ENCODE data around the gene VWF.

DNA sequence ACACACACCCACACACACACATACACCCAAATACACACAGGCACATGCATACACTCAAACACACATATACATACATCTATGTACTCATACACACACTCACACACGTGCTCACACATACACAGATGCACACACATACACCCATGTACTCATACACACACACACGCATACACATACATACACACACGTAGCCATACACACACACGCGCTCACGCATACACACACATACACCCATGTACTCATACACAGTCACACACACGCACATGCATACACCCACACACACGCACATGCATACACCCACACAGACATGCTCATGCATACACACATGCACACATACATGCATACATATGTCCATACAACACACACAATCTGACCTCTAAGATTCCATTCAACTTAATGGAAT, 91.7 kb downstream of the VWF start:
- no peak for TF ChIP-seq EZH2 (IDR thresholded peaks at IDR 0.05)
- TF ChIP-seq POLR2AphosphoS5 (IDR thresholded peaks at IDR 0.05; ENCODE audit: borderline replicate concordance, low read depth, low read length): no peak
- no peak for TF ChIP-seq FOXP2 (optimal IDR thresholded peaks at IDR 0.05; ENCODE audit: control extremely low read depth, extremely low read length, insufficient read depth)
